HUDEP-2 (cell line): Measurements from ENCODE around the gene OSBPL5.

Experiments used
- DNase-seq, 76 experiments: peaks; one replicate each; lab custom pipeline; 2025; ENCODE audit not compliant: unreplicated experiment in 76 of 76; lab: John Stamatoyannopoulos, UW

OSBPL5 gene, protein sequence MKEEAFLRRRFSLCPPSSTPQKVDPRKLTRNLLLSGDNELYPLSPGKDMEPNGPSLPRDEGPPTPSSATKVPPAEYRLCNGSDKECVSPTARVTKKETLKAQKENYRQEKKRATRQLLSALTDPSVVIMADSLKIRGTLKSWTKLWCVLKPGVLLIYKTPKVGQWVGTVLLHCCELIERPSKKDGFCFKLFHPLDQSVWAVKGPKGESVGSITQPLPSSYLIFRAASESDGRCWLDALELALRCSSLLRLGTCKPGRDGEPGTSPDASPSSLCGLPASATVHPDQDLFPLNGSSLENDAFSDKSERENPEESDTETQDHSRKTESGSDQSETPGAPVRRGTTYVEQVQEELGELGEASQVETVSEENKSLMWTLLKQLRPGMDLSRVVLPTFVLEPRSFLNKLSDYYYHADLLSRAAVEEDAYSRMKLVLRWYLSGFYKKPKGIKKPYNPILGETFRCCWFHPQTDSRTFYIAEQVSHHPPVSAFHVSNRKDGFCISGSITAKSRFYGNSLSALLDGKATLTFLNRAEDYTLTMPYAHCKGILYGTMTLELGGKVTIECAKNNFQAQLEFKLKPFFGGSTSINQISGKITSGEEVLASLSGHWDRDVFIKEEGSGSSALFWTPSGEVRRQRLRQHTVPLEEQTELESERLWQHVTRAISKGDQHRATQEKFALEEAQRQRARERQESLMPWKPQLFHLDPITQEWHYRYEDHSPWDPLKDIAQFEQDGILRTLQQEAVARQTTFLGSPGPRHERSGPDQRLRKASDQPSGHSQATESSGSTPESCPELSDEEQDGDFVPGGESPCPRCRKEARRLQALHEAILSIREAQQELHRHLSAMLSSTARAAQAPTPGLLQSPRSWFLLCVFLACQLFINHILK

DNA sequence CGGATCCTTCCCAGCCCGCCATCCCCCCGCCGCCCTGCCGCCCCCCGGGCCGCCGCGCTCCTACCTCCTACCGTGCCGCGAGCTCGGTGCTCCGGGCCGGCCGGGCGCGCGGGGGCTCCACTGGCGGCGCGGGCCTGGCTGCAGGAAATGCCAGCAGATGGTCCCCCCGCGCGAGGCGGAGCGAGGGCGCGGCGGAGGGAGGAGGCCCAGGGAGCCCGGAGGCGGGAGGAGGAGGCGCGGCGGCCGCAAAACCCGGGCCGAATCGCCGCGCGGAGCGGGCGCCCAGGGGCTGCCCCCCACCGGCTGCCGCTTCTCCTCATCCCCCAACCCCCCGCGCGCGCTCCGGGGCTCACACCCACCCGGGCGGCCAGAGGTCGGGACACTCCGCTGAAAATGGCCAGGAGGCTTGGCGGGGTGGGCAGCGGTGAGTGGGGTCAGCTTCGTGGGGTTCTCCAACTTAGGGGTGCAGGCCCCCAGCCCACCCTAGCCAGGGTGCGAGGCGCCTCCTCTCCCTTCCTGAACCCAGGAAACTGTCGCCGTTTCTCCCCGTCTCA, at the start of gene OSBPL5:
TSS of gene OSBPL5 (minus strand) at position 159 of the 554 bp plus-strand sequence. CDS start 36,162 bp downstream, outside the sequence.
- peak in 48 of 76 experiments; percentile 6 to 60 (median 34) for DNase-seq

DNA sequence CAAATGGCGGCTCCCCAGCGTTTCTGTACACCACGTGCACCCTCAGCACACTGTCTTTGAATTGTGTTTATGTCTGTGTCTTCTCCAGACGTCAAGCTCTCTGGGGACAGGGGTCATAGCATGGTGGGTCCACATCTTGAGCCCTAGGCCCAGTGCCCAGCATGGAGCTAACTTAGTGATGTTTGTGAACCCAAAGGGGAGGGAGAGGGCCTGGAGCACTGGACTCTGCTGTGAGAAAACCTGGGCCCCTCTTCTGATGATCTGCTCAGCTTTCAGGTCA, 49.2 kb upstream of the OSBPL5 start:
- DNase-seq = no peak

DNA sequence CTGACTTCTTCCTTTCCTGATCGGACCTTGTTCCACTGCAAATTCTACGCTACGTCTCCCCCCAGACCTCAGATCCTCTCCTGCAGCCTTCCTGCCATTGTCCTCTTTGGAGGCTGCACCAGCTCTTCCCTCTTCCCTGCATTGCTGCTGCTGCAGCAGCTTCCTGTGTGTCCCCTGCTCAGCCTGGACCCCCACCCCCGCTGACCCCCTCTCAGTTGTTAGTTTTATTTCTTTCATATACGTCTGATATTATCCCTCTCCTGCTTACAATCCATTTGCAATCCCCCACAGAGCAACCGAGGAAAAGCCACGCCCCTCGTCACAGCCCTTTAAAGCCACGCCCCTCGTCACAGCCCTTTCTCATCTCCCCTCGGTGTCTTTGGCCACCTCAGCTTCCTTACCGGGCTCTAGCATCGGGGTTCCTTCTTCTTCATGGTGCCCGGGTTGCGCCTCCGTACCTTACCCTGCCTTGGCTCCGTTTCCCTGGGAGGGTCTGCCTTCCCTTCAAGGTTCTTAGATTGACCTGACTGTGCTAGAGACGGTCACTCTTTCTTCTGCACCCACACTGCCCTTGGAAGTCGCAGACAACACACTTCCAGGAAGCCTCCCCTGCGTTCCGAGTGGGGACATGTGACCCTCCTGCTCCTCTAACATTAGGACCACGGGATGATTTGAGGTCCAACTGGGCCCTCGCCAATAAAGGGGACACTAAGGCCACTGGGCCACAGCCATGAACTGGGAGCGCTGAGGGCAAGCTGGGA, 48.7 kb upstream of the OSBPL5 start:
- DNase-seq = no peak

DNA sequence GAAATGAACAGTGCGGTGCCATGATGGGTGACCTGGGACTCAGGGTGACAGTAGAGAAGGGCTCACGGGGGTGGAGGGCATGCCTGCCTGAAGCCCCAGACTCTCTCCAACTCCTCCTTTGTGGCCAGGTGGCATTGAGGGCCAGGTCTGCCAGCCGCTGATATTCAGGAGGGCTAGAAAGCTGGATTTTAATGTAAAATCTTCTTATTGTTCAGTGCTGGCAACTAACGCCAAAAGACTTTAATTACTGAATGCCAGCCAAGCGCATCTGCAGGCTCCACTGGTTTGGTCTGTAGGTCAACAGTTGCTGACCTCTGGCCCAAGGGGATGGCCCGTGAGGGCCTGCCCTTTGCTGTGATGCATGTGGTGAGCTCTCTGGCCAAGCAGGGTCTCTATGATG, 43.2 kb upstream of the OSBPL5 start:
- DNase-seq = no peak

DNA sequence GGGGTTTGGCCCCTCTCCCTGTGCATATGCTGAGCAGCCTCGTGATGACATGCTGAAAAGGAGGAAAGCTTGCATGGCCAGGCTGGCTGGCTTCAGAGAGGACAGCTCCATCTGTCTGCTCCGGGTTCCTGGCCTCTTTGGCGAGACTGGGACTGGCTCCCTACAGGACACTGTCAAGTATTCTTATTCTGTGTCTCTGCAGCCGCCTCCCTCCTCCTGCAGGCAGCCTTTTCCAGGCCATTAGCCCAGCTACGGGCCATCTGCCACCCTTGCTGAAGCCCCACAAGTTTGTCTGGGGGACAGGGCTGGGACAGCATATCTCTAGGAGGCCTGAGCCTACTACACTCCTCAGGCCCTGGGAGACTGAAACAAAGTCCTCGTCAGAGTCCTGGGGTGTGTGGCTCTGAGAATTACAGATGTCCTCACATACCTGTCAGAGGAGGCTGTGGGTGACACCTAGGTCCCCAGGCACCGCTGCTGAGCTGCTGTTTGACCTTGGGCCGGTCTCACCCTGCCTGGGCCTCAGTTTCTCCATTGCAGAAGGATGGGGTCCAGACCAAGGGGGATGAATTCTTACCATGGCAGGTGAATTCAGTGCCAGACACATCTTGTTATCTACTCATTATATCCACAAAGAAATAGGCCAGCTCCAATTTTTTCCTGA, 42.5 kb upstream of the OSBPL5 start:
- DNase-seq = no peak

DNA sequence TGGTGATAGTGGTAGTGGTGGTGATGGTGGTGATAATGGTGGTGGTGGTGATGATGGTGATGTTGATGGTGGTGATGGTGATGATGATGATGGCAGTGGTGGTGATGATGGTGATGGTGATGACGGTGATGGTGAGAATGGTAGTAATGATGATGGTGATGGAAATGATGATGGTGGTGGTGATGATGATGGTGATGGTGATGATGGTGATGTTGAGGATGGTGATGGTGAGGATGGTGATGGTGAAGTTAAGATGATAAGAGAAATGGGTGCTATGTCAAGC, 41.8 kb upstream of the OSBPL5 start:
- DNase-seq = no peak

DNA sequence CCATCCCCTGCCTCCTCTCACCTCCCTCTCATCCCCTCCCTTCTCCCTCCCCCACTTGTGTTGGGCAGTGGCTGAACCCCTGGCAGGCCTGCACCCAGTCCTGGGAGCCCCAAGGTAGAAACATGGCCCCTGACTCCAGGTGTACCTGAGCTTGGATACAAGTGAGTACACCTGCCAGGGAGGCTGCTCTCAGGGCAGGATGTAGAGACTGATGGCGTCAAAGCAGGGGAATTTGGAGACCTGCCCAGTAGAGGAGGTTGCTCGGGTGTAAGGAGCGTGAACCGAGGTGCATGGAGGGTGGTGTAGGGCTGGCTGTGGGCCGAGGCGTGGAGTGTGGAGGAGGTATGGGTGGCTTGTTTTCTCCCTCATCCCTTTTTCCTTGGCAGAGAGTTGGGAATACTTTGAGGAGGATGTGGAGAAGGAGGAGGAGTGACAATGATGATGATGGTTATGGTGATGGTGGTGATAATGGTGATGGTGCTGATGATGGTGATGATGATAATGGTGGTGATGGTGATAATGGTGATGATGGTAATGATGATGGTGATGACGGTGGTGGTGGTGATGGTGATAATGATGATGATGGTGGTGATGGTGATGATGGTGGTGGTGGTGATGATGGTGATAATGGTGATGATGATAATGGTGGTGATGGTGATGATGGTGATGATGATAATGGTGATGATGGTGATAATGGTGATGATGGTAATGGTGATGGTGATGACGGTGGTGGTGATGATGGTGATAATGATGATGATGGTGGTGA, 41.2 kb upstream of the OSBPL5 start:
- no peak for DNase-seq

DNA sequence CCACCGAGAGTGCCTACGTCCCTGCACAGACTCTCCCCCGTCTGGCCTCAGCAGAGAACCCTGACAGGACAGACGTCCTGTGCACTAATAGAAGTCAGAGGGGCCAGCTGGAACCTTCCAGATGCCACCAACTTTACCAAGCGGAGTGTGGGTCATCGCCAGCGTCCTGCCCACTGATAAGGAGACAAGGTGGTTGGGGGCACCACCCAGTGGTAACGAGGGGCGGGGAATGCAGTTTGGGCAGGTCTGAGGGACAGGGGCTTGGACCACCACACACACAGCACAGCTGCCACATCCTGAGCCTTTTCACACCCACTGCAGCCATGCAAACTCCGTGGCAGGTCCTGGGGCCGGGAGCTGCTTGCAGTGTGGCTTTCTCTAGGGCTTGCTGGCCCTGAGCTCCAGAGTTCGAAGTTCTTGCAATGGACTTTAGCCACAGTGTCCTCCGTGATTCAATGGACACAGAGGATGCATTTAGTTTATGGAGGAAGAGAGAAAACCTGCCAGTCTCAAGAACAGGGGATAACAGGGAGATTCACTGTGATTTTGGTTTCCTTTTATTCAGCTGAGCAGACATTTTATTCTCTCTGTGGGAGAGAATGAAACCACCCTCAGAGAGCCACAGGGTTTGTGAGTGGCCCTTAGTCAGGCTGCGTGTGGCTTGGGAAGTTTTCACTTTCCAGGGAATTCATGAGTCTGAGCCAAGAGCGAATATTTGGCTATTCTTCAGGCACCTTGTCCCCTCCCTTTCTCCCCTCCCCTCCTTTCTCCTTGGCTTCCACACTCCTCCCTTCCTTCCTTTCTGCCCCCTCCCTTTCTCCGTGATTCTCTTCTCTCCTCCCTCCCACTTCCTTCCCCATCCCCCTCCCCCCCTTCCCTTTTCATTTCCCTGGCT, 40.4 kb upstream of the OSBPL5 start:
- DNase-seq = no peak

DNA sequence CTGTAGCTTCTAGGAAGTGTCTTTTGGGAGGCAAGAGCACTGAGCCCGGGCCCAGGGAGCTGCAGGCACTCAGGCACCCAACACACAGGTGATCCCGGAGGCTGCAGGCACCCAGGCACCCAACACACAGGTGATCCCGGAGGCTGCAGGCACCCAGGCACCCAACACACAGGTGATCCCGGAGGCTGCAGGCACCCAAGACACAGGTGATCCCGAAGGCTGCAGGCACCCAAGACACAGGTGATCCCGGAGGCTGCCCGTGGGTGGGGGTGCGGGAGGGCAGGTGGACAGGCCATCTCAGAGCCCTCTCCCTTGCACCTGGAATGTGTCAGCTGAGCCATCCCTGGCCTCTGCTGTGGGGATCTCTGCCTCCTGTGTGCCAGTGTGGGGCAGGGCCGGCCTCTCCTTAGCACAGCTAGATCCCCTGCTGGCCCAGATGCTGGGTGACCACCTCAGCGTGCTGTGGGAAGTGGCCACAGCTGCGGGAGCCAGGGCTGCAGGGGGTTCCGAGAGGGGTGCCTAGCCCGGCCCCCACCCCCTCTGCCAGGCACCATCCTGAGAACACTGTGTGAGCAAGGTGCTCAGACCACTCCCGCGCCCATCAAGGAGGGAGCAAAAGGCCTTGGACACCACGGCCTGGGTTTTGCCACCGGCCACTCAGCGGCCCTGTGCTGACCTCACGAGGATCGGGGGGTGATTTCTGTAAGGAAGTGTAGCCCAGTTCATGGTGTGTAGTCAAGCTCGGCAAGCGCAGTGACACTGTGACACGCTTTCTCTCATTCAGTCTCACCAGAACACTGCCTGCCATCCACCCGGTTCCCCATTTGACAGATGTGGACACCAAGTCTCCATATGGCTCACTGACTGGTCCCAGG, 39.3 kb upstream of the OSBPL5 start:
- DNase-seq = no peak

DNA sequence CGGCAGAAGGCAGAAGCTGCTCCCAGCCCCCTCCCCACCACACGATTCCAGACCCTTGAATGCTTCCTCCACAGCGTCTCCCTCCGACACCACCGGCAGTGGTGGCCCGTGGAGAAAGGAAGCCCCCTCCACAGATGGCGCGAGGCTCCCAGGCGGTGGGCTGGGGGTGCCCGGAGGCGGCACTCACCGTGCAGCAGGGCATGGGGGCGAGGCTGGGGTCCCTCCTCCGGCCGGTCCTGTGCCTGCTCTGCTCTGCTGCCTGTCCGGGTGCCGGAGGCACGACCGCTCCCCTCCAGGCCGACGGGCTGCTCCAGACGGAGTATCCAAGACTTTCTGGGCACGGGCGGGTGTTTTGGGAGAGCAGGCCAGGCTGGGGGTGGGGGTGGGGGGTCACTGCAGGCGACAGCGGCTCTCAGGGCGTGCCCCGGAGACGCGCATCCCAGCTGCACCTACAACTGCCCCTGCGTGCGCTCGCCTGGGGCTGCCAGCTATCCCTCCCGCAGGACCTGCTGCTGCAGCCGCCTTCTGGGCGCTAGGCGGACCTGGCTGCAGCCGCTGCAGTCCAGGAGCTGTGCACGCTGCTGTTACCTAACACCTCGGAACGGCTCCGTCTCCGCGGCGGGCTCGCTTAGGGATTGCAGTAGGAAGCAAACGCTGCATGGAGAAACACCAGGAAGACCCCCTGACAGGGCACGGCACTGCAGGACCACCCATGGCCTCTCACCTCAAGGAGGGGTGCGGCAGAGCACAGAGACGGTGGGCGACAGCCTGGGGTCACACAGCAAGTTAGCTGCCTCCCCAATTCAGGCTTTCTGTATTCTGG, 38.3 kb upstream of the OSBPL5 start:
- no peak for DNase-seq

DNA sequence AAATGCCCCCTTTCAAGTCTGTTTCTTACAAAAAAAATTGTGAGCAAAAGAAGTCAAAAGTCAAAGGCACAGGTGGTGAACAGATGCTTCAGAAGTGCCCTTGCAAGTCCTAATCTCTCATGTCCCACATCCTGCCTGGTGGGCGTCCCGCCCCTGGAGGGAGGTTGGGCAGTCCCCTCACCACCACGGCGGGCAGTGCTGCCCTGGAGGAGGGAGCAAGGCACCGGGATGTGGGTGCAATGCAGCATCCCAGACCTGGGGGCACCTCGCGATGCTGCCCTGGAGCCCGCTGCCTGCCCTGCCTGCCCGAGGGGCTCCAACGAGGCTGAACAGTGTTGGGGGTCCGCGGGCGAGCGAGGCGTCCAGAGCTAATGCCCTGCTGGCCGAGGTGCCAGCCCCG, 37.6 kb upstream of the OSBPL5 start:
- no peak for DNase-seq

DNA sequence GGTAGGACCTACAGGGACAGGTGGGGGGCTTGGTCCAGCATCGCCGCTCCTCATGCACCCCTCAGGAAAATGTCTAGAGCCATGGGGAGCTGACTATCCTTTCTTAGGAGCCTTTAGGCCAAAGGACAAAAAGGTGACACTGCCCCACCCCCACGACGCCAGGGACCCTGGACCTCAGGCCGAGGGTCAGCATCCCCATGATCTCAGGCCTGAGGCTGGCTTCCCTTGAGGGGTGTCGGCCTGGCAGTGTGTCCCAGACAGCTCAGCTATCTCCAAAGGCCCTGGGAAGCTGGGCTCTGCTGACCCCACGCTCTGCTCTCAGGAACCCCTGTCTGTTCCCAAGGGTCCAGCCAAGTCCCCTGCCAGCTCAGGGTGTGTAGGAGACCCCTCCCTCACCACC, 37.2 kb upstream of the OSBPL5 start:
- no peak for DNase-seq

DNA sequence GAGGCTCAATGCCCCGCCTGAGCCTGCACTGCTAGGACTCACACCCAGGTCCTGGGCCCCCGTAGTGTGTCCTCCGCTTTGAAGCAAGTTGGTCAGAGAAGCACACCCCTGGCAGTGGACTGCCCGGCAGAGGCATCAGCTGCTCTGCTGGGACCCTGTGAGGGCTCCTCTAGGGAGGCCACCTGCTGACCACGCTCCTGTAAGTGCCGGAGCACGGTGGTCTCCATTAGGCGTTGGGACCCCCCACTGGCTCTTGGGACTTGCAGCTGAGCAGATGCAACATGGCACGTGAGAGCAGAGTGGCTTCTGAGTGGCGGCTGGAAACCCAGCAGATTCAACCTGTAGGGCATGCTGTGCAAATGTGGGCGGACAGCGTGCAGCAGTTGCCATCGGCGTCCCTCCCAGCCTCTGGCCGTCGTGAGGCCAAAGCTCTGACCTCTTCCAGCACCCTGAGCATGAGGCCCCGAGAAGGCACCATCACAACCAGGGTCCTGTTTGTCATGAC, 36.6 kb upstream of the OSBPL5 start:
- DNase-seq = no peak

DNA sequence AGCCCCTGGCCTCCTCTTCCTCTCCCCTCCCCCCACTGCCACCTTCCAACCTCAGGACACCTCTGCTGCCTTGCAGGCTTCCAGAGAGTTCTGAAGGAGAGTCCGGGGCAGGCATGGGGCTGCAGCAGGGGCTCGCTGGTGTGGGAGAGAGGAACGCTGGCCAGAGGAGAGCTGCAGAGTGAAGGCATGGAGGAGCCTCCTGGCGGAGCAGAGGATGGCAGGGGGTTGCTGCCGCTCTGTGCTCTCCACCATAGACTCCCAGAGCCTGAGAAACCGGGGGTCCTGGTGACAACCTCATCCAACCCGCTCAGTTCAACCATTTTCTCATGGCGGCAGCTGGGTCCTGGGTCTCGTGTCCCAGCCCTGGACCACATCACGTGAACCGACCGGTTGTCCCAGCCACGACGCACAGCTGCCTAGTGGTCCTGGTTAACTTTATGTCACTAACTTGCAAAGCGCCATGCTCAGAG, 36.0 kb upstream of the OSBPL5 start:
- no peak for DNase-seq

DNA sequence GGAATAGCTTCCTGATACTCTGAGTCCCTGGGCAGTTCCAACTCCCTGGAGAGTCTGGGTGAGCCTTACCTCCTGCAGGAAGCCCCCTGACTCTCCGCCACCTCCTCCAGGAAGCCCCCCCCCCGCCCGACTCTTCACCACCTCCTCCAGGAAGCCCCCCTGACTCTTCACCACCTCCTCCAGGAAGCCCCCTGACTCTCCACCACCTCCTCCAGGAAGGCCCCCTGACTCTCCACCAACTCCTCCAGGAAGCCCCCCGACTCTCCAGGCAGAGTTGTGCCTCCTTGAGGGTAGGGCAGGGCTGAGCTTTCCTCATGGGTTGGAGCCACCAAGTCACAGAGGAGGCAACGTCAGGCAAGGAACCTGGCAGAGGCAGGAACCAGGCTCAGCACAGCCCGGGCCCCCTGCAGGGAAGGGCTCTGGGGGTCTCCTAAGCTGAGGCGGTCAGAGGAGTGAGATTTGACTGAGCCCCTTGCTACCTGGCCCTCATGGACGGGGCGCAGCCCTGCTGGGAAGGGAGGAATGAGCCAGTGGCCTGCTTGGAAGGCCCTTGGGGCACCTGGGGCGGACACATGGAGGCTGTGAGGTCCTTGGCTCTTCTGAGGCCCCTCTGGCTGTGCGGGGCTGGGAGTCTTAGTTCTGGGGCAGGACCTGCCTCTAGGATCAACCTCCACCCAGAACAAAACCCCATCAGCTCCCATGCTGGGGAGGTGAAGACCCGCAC, 35.4 kb upstream of the OSBPL5 start:
- no peak for DNase-seq
